GM19397 (cell line): ENCODE data around the gene TPST2.

Experiments
- ATAC-seq: cut with Tn5 transposase; IDR thresholded peaks from one replicate; pipeline ENCODE4 v1.9.1; 2021; ENCODE audit warnings: mild to moderate bottlenecking, moderate library complexity; ENCODE audit not compliant: unreplicated experiment

TPST2 gene

DNA sequence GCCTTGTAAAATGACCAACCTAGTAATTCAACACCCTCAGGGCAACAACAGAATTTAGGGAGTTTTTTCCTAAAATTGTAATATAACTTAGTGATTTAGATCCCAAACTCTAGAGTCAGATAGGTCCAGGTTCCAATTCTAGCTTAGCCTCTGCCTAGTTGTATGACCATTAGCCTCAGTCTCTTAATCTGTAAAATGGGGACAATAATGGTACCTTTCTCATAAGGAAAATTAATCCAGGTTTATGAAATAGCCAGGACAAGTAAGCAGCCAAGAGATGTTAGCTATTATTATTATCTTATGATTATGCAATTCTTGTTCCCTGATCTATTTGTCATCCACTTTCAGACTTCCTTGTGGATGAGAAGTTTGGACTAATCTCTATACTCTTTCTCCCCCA lies 81.8 kb downstream of the TPST2 start:
- no peak for ATAC-seq

DNA sequence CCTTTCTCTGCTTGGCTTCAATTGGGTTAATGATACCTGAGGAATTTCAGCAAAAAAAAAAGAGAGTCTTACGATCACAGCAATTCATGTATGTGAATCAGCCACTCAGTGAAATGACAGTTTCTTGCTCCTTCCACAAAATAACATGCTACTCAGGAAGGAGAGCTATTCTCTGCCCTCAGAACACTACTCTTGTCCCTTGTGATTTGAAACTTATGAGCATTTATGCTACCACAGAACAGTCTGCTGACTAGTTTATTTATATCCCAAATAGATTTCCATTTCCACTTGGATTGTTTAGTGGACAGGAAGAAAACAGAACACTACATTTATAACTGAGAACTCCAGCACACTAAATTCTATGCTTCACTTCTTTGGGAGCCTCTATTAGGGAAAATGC lies 86.2 kb downstream of the TPST2 start:
- ATAC-seq, result no peak

DNA sequence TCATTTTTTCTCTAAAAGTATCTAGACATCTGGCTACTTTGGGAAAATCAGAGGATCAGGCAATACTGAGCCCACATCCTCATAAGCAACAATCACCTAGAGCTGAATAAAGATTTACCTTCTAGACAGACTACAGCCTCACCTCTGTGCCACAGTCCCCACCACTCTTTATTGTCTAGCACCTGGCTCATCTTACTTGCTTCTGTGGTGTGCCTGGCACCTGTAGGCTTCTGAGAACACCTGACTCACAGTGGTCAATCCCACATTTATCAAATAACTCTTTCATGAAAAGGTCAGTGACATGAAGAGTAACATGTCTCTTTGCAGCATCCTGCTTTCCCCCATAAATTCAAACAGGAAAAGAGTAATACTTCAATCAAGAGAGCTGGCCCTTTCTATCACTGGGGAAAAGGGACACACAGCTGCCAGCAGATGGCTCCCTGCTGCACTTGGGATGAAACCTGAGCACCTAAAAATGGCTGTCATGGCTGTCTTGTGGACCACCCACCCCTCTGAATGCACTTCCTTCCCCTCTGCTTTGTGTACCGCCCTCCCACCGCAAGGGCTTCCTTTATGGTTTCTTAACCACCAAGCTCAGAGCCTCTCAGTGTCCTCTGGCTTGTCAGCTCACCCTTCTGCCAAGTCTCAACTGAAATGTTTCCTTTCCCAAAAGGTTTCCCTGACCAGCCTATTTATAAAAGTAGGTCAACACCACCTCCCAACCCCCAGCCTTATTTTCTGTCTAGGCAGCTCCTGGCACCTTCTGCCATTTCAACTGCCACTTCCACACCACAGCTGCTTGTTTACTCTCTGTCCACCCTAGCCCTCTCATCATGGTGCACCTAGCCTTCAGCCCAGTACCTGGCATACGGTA lies 87.0 kb downstream of the TPST2 start:
- no peak for ATAC-seq

DNA sequence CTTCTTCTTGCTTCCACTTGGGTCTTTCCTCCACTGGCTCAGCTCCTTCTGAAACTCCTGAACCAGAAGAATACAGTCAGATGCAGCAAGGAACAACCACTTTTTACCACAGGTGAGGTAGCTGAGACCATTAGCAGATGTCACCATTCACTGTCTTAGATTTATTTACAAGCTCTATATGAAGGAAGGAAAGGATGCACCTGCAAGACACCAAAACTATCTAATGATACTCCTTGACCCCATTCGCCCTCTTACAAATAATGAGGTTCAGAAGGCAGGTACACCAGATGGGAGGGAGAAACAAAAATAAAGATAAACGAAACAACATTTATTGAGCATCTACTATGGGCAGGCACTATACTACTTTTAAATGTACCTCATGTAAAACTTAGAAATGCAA lies 87.9 kb downstream of the TPST2 start:
- no peak for ATAC-seq

- no peak for ATAC-seq
These were observed 90.7 kb downstream of the TPST2 start for GRCh38 chr22:26499188-26499703.

- ATAC-seq, result no peak
These were observed 93.5 kb downstream of the TPST2 start for GRCh38 chr22:26496456-26496855.

GRCh38 chr22:26494506-26494905 lies 95.4 kb downstream of the TPST2 start:
- no peak for ATAC-seq

DNA sequence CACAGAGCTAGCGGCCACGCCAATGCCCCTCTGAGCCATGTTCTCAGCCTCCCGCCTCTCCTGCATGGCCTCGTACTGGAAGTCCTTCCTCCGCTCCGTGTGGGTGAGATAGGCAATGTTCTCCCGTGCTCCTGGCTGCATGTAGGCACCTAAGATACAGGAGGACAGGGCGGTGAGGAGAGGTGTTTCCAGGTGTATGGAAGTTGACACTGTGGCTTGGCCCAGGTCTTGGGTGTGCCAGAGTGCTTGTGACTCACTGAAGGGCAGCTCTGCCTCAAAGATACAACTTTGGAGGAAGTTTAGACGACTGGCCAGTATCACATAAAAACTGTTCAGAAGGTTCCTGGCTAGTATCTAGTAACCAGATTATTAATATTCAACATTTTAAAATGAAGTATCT lies 97.7 kb downstream of the TPST2 start:
- ATAC-seq, result no peak

DNA sequence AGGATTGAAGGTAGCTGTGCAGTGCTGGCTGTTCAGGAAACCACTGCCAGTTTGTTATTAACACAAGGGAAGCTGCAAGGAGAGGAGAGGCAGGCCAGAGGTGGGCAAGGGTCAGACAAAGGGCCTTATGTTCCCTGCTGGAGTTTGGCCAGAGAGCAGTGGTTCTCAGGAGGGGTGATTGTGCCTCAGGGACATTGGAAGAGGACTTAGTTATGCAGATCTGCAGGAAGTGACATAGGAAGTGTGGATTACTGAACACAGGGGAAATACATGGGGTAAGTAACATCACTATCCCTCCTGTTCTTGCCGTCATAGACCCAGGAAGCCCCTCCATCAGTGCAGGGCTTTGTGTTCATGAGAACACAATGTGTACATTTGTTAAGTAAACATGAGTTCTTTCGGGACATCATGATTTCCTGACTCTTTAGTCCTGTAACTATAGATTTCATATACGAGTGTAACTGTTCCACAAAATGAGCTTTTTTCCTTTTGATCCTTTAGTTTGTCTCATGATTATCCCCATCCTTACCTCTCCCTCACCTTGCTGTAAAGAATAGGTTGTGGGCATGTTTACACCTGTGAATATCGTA lies 100.4 kb downstream of the TPST2 start:
- ATAC-seq, result no peak

GRCh38 chr22:26487996-26488395 lies 101.9 kb downstream of the TPST2 start:
- no peak for ATAC-seq

DNA sequence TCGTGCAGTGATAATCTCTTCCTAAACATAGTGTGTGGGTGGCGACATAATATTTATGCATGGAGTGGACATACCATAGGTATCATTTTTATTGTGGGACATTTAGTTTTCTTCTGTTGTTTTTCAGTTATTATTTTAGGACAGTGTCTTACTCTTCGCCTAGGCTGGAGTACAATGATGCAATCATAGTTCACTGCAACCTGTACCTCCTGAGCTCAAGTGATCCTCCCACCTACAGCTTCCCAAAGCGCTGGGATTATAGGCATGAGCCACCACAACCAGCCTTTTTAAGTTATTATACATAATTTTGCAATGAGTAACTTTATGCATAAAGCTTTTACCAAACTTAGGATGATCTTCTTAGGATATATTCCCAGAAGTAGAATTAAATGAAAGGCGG lies 103.5 kb downstream of the TPST2 start:
- ATAC-seq, result no peak

GRCh38 chr22:26485806-26486390 lies 104.0 kb downstream of the TPST2 start:
- no peak for ATAC-seq

- ATAC-seq, result no peak
These were observed 104.9 kb downstream of the TPST2 start for GRCh38 chr22:26485013-26485412.

- ATAC-seq, result no peak
These were observed 105.6 kb downstream of the TPST2 start for GRCh38 chr22:26484360-26484706.

- ATAC-seq, result peak; percentile 75
These were observed 106.2 kb downstream of the TPST2 start, which contains the start of the genes HPS4 and SRRD for GRCh38 chr22:26483439-26484359. HPS4 (minus strand) TSS chr22:26483783; CDS start chr22:26481762, 2,021 bp downstream. SRRD (plus strand) TSS chr22:26483877; CDS start chr22:26483891, 14 bp downstream.

GRCh38 chr22:26483043-26483438 lies 106.9 kb downstream of the TPST2 start:
- ATAC-seq, result no peak

DNA sequence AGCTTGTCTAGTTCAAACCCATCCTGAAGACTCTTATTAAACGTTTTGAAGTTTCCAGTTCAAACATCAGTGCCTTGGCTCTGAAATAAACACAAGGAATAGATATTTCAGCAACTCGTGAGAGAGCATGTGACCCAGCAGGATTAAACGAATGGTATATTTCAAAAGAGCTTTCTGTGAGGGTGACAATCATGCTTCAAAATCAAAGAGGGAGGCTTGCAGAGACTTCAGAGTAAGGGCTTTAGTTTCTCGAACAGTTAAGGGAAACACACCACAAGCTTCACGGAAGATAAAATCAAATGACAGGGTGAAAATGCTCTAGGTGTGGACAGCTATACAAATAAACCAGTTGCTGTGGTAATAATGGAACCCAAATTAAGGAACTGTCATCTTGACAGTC lies 107.8 kb downstream of the TPST2 start:
- no peak for ATAC-seq

- no peak for ATAC-seq
These were observed 108.2 kb downstream of the TPST2 start for GRCh38 chr22:26481694-26482093.

DNA sequence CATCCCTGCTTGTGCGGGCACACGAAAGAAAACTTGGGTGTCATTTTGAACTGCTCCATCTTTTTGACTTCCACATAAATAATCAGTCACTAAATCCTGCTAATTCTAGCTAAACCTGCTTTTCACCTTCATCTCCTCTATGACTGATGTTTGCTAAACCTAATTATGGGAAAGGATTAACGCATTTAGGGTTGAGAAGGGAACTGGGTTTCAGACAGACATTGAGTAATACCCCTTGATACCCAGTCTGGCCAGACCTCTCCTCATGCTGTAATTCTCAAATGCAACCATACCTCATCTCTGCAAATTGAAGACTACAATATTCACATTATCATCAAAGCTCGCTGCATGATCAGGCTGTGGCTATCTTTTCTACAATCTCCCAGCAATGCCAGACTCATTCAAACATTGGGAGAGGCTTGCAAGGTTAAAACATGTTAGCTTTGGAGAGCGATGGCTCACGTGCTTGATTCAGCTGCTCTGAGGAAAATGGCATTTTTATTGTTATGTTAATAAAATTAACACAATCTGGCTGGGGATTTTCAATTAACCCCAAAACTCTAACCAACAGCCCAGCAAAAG lies 108.7 kb downstream of the TPST2 start:
- no peak for ATAC-seq

GRCh38 chr22:26480611-26480932 lies 109.4 kb downstream of the TPST2 start:
- ATAC-seq, result no peak
